C4-2B (cell line): ENCODE data around the gene TAS1R3.

Experiments used
- H3K27ac ChIP-seq: fragments of 450-650 bp; 2 replicates; pipeline ENCODE4 v1.5.1; 2017
- CTCF ChIP-seq: fragments of 450-650 bp; conservative IDR thresholded peaks from 2 replicates; pipeline ENCODE4 v1.5.1; 2017; ENCODE audit warnings: mild to moderate bottlenecking
- ZFX ChIP-seq: fragments of 450-650 bp; IDR thresholded peaks from 2 replicates; pipeline ENCODE4 v1.6.1; 2017

TAS1R3 gene

GRCh38 chr1:1370771-1371300, 39.8 kb downstream of the TAS1R3 start:
- no peak overlapping the region for H3K27ac ChIP-seq
- TF ChIP-seq CTCF, result no peak
- TF ChIP-seq ZFX, result no peak

DNA sequence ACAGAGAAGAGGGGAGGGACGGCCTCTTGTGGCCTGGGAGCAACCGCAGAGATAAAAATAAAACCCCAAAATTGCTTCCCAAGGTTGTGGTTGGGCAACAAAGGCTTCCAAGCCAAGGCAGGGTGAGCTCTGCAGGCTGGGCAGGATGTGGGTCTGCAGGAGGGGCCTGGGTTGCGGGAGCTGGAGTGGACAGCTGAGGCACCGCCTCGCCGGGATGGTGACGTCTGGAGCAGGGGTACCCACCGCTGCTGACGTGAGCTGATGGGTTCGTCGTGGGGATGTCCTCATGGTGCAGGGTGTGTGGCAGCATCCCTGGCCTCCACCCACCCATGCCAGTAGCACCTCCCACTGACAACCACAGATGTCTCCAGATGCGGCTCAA, 40.3 kb downstream of the TAS1R3 start:
- TF ChIP-seq CTCF (no peak), ZFX (no peak)
- H3K27ac ChIP-seq, result no peak overlapping the region

- TF ChIP-seq ZFX (no peak), CTCF (peak; percentile 96)
- no peak overlapping the region for H3K27ac ChIP-seq
Measured at GRCh38 chr1:1371746-1372711, 40.9 kb downstream of the TAS1R3 start.

DNA sequence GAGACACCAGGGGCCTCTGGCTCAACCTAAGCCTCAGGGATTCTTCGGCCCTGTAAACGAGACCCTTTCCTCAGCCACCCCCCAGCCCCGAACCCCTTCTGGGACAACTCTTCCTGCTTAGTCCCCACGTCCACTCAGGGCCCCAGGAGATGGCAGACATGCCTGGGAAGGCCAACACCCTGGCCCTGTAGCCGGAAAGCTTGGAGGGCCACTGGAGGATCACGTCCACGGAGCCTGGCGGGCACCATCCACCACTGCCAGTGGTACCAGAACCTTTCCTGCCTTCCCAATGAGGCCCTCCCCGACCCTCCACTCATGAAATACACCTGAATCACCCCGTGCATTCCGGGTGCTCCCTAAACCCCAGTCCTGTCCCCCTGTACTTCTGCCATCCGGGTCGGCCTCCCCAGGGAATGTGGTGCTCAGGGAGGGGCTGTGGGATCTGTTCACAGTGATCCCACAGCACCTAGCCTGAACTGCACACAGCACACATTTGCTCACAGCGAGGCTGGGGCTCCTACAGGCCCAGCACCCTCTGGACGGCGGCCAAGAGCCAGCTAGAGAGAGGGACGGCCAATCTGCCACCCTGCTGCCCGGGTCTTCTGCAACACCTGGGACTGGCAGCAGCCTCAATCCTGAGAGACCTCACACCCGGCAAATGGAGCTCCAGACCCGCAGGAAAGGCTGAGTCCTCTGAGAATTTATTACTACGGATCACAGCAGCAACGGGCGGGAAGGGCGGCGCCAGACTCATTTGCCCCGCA, 42.2 kb downstream of the TAS1R3 start:
- peak overlapping the region; percentile 96; the same call in 1 of the 2 replicates for H3K27ac ChIP-seq
- TF ChIP-seq ZFX (no peak), CTCF (no peak)

DNA sequence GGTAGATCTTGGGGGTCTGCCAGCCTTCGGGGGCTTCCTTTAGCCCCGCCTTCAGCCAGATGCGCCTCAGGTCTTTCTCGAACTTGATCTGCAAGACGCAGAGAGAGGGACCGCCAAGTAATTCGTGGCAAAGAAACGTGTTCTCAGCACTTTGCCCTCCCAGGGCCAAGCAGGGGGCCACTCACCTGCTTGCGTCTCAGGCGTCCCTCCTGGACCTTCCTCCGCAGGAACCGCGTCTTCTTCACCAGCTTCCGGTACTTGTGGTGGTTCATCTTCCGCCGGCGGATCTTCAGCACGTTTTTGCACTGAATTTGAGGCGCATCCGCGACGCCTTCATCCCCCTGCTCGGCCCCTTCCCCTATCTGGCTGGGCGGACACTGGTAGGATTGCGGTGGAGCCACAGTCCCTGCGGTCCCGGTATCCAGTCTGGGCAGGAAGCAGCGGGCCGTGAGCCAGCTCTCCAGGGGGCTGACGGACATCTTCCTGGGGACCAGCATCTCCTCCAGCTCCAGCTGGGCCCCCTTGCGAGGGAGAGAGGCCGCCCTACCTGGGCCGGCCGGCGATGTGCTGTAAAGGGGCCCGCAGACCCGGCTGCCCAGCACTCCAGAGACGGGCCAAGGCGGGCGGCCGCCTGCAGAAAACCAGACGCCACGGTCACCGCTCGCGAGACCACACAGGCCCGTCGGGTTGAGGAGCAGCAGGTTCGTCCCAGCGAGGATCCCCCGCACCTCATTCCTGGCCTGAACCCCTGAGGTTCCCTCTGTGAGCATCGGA, 42.9 kb downstream of the TAS1R3 start:
- TF ChIP-seq ZFX (no peak), CTCF (no peak)
- H3K27ac ChIP-seq, result peak overlapping the region; percentile 96

- H3K27ac ChIP-seq, result peak overlapping the region; percentile 96
- no peak for TF ChIP-seq ZFX
- no peak for TF ChIP-seq CTCF
Measured at GRCh38 chr1:1374589-1374928, 43.5 kb downstream of the TAS1R3 start.
